ENCODE results near the gene PDLIM4. TPM values are rescaled to one million over a fixed set of nuclear protein-coding genes. Genes with fewer than 3 reads are reported as not detected.

Gene PDLIM4
- total and polyA plus RNA-seq, 2 donors = 10.0 to 38.4 TPM

DNA sequence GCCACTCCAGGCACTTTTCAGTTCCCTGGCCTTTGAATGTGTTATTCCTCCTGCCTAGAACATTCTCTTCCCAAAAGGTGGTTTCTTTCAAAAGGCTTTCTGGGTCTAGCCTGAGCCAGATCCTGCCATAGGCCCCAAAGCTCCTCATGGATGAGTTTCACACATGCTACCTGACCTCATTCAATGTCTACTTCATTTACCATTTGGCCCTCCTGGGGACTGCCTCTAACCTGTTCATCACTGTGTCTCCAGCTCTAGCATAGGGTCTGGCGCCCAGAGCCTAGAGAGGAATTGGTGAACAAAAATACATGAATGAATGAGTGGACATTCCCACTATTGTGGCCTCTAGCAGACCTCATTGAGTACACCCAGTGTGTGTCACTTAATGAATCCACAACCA, 24.4 kb upstream of the PDLIM4 start:
- Histone ChIP-seq H3K36me3 (ENCODE audit: control insufficient read depth in 2 of 2, insufficient read depth in 2 of 2, low read length in 1 of 2) (no peaks in the 10 kb centered on the region), H3K4me3 (ENCODE audit: low read length in 2 of 2) (no peak overlapping the region), H3K4me1 (ENCODE audit: control insufficient read depth in 2 of 2, insufficient read depth in 2 of 2, low read length in 2 of 2) (no peaks in the 10 kb centered on the region), H3K27me3 (ENCODE audit: control insufficient read depth in 2 of 2, insufficient read depth in 1 of 2, low read length in 1 of 2) (peaks cover 9 to 13% of the 10 kb centered on the region in 2 donors), H3K9me3 (ENCODE audit: control insufficient read depth in 2 of 2, insufficient read depth in 1 of 2, low read length in 1 of 2) (no peaks in the 10 kb centered on the region), H3K27ac (ENCODE audit: low read depth in 1 of 2, low read length in 1 of 2) (no peak overlapping the region)
- no peak for DNase-seq (ENCODE audit: low read depth in 6 of 9, low spot score in 9 of 9)
- 92% methylated on average over 1 of the region's 1 CpG for WGBS

DNA sequence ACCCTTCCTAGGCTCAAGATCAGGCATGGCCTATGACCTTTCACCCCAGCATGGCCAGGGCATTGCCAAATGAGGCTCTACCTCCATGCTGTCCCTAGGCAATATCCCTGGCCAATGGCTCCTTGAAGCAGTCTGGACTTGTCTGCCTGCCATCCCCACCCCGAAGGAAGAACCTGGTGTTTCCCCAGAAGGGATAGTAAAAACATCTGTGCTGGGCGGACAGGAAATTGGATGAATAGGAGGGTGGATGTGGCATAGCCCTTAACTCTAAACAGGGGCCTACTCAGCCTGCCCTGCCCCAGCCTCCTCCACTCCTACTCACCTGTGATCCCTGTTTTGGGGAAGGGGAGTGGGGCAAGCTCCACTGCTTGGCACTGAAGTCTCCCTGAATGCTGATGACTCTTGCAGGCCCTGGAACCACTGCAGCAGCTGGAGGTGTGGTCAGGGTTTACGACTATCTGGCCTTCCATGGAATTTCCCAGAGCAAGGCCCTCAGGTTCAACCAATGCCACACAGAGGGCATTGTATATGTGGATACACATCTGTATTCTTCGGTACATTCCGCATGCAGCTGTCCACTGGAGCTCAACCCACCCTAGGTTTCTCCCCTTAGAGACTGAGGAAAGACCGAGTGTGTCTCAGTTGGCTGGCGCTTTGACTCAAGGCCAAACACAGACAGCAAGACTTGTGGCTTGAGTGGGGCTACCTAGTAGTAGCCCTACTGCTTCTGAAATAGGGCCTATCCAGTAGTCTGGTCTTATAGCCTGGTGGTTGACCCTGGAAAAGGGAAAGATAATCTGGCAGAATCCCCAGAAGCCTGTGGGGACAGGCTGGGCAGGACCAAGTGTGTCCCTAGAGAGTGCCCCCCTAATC, 23.4 kb upstream of the PDLIM4 start:
- no peak for DNase-seq (ENCODE audit: low read depth in 6 of 9, low spot score in 9 of 9)
- Histone ChIP-seq H3K9me3 (ENCODE audit: control insufficient read depth in 2 of 2, insufficient read depth in 1 of 2, low read length in 1 of 2) (no peaks in the 10 kb centered on the region), H3K36me3 (ENCODE audit: control insufficient read depth in 2 of 2, insufficient read depth in 2 of 2, low read length in 1 of 2) (no peaks in the 10 kb centered on the region), H3K27ac (ENCODE audit: low read depth in 1 of 2, low read length in 1 of 2) (no peak overlapping the region), H3K27me3 (ENCODE audit: control insufficient read depth in 2 of 2, insufficient read depth in 1 of 2, low read length in 1 of 2) (peaks cover 0 to 3% of the 10 kb centered on the region in 2 donors), H3K4me1 (ENCODE audit: control insufficient read depth in 2 of 2, insufficient read depth in 2 of 2, low read length in 2 of 2) (no peaks in the 10 kb centered on the region), H3K4me3 (ENCODE audit: low read length in 2 of 2) (no peak overlapping the region)
- WGBS = 95% methylated on average over 7 of the region's 7 CpGs

DNA sequence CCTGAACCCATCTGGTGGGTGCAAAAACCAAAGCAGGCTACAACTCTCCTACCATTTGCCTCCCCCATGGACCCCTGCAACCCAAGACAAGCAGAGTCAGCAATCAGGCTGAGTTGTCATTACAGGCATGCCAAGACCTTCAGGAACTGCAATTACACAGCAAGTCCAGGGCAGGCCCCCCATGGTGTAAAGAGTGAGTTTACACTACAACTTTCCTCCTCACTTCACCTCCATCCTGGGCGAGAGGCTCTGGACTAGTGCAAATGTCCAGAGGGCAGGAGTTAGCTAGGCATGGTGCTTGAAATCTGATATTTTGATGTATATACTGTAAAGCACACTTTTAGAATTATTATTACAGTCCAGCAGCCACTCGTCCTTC, 22.8 kb upstream of the PDLIM4 start:
- Histone ChIP-seq H3K36me3 (ENCODE audit: control insufficient read depth in 2 of 2, insufficient read depth in 2 of 2, low read length in 1 of 2) (no peaks in the 10 kb centered on the region), H3K27me3 (ENCODE audit: control insufficient read depth in 2 of 2, insufficient read depth in 1 of 2, low read length in 1 of 2) (no peaks in the 10 kb centered on the region), H3K9me3 (ENCODE audit: control insufficient read depth in 2 of 2, insufficient read depth in 1 of 2, low read length in 1 of 2) (no peaks in the 10 kb centered on the region), H3K4me1 (ENCODE audit: control insufficient read depth in 2 of 2, insufficient read depth in 2 of 2, low read length in 2 of 2) (no peaks in the 10 kb centered on the region), H3K4me3 (ENCODE audit: low read length in 2 of 2) (no peak overlapping the region), H3K27ac (ENCODE audit: low read depth in 1 of 2, low read length in 1 of 2) (no peak overlapping the region)
- 98% methylated on average over 2 of the region's 2 CpGs for WGBS
- DNase-seq (ENCODE audit: low read depth in 6 of 9, low spot score in 9 of 9) = no peak

DNA sequence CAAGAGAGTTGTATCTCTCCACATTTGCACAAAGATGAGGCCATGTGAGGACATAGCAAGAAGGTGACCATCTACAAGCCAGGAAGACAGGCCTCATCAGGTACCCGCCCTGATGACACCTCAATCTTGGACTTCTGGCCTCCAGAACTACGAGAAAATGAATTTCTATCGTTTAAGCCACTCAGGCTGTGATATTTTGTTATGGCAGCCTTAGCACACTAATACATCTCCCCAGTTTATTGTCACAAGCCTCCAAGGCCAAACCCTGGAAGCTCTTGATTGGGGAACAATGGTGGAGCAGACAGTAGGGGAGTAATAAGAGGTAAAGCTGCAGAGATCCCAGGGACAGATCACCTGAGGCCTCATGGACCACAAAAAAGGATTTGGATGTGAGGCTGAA, 22.2 kb upstream of the PDLIM4 start:
- H3K27me3 ChIP-seq (ENCODE audit: control insufficient read depth in 2 of 2, insufficient read depth in 1 of 2, low read length in 1 of 2) = no peaks in the 10 kb centered on the region
- 98% methylated on average over 3 of the region's 3 CpGs for WGBS
- no peaks in the 10 kb centered on the region for H3K4me1 ChIP-seq (ENCODE audit: control insufficient read depth in 2 of 2, insufficient read depth in 2 of 2, low read length in 2 of 2)
- no peaks in the 10 kb centered on the region for H3K9me3 ChIP-seq (ENCODE audit: control insufficient read depth in 2 of 2, insufficient read depth in 1 of 2, low read length in 1 of 2)
- no peak for DNase-seq (ENCODE audit: low read depth in 6 of 9, low spot score in 9 of 9)
- no peak overlapping the region for H3K27ac ChIP-seq (ENCODE audit: low read depth in 1 of 2, low read length in 1 of 2)
- no peaks in the 10 kb centered on the region for H3K36me3 ChIP-seq (ENCODE audit: control insufficient read depth in 2 of 2, insufficient read depth in 2 of 2, low read length in 1 of 2)
- H3K4me3 ChIP-seq (ENCODE audit: low read length in 2 of 2) = no peak overlapping the region

DNA sequence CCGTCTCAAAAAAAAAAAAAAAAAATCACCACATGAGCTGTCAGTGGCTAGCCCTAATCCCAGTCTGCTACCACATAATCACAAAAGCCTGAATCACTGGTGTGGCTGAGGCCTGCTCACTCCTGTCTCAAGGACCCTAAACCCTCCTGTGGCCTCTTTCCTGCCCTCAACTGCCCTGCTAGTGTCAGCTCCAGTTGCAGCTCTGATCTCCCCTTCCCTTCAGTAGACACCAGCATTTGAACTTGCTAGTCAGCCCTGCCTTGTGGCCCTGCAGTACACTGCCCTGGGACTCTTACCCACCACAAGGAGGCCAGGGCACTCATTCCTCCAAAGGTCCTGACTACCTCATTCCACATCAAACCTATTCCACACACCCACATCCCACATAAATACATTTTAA, 20.4 kb upstream of the PDLIM4 start:
- Histone ChIP-seq H3K27ac (ENCODE audit: low read depth in 1 of 2, low read length in 1 of 2) (no peak overlapping the region), H3K27me3 (ENCODE audit: control insufficient read depth in 2 of 2, insufficient read depth in 1 of 2, low read length in 1 of 2) (no peaks in the 10 kb centered on the region), H3K9me3 (ENCODE audit: control insufficient read depth in 2 of 2, insufficient read depth in 1 of 2, low read length in 1 of 2) (no peaks in the 10 kb centered on the region), H3K4me3 (ENCODE audit: low read length in 2 of 2) (no peak overlapping the region), H3K36me3 (ENCODE audit: control insufficient read depth in 2 of 2, insufficient read depth in 2 of 2, low read length in 1 of 2) (no peaks in the 10 kb centered on the region), H3K4me1 (ENCODE audit: control insufficient read depth in 2 of 2, insufficient read depth in 2 of 2, low read length in 2 of 2) (no peaks in the 10 kb centered on the region)
- no peak for DNase-seq (ENCODE audit: low read depth in 6 of 9, low spot score in 9 of 9)
- 95% methylated on average over 1 of the region's 1 CpG for whole genome bisulfite sequencing

DNA sequence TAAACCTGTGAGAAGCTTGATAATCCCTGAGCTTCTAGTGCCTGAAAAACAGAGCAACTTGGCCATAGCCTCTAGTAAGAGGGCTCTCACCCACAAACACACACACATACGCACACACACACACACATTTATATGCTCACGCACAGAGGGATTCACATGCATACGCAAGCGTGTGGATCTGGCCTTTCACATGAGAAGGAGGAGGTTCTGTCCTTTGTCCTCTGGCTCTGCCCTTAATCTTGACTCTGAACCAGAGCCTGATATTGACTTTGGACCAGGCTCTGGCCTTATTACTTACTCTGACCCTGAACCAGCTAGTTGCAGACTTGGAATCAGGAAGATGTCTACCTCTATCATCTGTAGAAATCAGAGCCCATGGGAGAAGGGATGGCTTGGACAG, 19.8 kb upstream of the PDLIM4 start:
- no peaks in the 10 kb centered on the region for H3K36me3 ChIP-seq (ENCODE audit: control insufficient read depth in 2 of 2, insufficient read depth in 2 of 2, low read length in 1 of 2)
- DNase-seq (ENCODE audit: low read depth in 6 of 9, low spot score in 9 of 9) = no peak
- no peaks in the 10 kb centered on the region for H3K9me3 ChIP-seq (ENCODE audit: control insufficient read depth in 2 of 2, insufficient read depth in 1 of 2, low read length in 1 of 2)
- 99% methylated on average over 4 of the region's 4 CpGs for WGBS
- H3K4me1 ChIP-seq (ENCODE audit: control insufficient read depth in 2 of 2, insufficient read depth in 2 of 2, low read length in 2 of 2) = no peaks in the 10 kb centered on the region
- no peaks in the 10 kb centered on the region for H3K27me3 ChIP-seq (ENCODE audit: control insufficient read depth in 2 of 2, insufficient read depth in 1 of 2, low read length in 1 of 2)
- no peak overlapping the region for H3K4me3 ChIP-seq (ENCODE audit: low read length in 2 of 2)
- H3K27ac ChIP-seq (ENCODE audit: low read depth in 1 of 2, low read length in 1 of 2) = no peak overlapping the region

DNA sequence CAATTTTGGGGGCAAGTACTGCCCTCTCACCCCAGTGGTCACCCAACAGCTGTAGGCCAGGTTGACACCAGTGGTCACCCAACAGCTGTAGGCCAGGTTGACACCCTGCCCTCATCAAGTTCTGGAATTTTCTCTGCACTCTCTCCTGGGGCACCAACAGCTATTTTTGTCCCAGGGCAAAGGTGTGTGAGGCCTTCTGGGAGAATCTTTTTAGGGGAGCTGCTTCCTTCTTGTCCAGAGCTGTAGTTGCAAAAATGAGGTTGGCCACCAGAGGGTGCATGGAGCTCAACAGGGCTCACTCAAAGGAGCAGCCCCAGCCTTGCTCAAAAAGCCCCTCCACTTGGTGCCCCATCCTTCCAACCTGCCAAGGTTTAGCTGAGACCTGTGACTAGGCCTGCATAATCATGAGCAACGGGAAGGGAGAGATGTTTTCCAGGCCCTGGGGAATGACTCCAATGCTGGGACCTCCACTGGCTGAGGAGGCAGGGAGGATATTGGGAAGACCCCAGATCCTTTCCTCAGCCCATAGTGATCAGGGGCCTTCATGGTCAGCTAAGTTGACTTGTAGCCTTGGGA, 19.2 kb upstream of the PDLIM4 start:
- WGBS = 27% methylated on average over 1 of the region's 1 CpG

DNA sequence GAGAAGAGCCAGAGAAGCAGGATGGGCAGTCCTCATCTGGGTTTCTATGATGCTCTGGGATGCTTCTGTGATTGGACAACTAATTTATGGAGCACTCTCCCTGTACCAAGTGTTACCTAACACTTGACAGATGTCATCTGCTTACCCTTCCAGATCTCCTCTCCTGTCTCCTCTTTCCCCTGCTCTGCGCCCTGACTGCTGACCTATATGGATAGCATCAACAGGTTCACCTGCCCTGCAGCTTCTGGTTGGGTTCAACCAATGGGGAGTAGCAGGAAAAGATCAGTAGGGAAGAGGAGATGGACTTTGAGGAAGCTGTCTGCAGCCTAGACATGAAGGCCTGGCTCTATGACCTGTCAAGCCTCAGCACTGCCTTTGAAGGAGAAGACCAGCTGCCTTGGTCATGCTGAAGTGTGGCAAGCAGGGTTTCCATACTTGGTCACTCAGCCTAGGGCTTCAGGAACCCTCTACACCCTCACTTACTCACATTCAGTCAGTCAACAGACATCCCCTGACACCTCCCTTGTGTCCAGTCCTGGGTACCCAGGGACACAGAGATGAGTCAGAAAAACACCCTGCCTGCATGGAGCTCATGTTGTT, 18.5 kb upstream of the PDLIM4 start:
- no peaks in the 10 kb centered on the region for H3K4me1 ChIP-seq (ENCODE audit: control insufficient read depth in 2 of 2, insufficient read depth in 2 of 2, low read length in 2 of 2)
- H3K4me3 ChIP-seq (ENCODE audit: low read length in 2 of 2) = no peak overlapping the region
- peaks cover 0 to 8% of the 10 kb centered on the region in 2 donors for H3K9me3 ChIP-seq (ENCODE audit: control insufficient read depth in 2 of 2, insufficient read depth in 1 of 2, low read length in 1 of 2)
- no peaks in the 10 kb centered on the region for H3K36me3 ChIP-seq (ENCODE audit: control insufficient read depth in 2 of 2, insufficient read depth in 2 of 2, low read length in 1 of 2)
- no peak for DNase-seq (ENCODE audit: low read depth in 6 of 9, low spot score in 9 of 9)
- H3K27ac ChIP-seq (ENCODE audit: low read depth in 1 of 2, low read length in 1 of 2) = no peak overlapping the region
- WGBS = 38% methylated on average over 1 of the region's 1 CpG
- H3K27me3 ChIP-seq (ENCODE audit: control insufficient read depth in 2 of 2, insufficient read depth in 1 of 2, low read length in 1 of 2) = no peaks in the 10 kb centered on the region

More for the DNA sequence above, 19.2 kb upstream of the PDLIM4 start:
- H3K27me3 ChIP-seq (ENCODE audit: control insufficient read depth in 2 of 2, insufficient read depth in 1 of 2, low read length in 1 of 2) = no peaks in the 10 kb centered on the region
- DNase-seq (ENCODE audit: low read depth in 6 of 9, low spot score in 9 of 9) = peak in 8 of 9 donors; percentile 35 to 75 (median 54)
- H3K9me3 ChIP-seq (ENCODE audit: control insufficient read depth in 2 of 2, insufficient read depth in 1 of 2, low read length in 1 of 2) = peaks cover 0 to under 1% of the 10 kb centered on the region in 2 donors
- H3K4me3 ChIP-seq (ENCODE audit: low read length in 2 of 2) = no peak overlapping the region
- no peaks in the 10 kb centered on the region for H3K4me1 ChIP-seq (ENCODE audit: control insufficient read depth in 2 of 2, insufficient read depth in 2 of 2, low read length in 2 of 2)
- no peak overlapping the region for H3K27ac ChIP-seq (ENCODE audit: low read depth in 1 of 2, low read length in 1 of 2)
- H3K36me3 ChIP-seq (ENCODE audit: control insufficient read depth in 2 of 2, insufficient read depth in 2 of 2, low read length in 1 of 2) = no peaks in the 10 kb centered on the region

DNA sequence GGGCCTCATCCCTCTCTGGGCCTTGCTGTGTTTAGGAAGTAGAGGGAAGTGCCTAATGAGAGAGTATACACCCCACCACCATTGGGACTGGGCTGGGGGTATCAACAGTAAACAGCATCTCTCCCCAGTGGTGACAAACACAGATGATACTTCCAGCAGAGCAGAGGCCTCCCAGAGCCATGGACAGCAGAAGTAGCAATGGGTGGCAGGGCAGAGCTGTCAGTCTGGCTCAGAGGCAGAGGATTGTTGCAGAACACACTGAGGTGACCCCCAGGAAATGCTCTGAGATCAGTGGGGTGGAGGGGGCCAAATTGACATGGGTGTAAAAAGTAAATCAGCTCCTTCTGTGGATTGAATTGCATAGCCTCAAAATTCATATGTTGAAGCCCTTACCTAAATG, 17.7 kb upstream of the PDLIM4 start:
- no peaks in the 10 kb centered on the region for H3K4me1 ChIP-seq (ENCODE audit: control insufficient read depth in 2 of 2, insufficient read depth in 2 of 2, low read length in 2 of 2)
- no peak overlapping the region for H3K4me3 ChIP-seq (ENCODE audit: low read length in 2 of 2)
- no peak overlapping the region for H3K27ac ChIP-seq (ENCODE audit: low read depth in 1 of 2, low read length in 1 of 2)
- peaks cover 0 to 8% of the 10 kb centered on the region in 2 donors for H3K9me3 ChIP-seq (ENCODE audit: control insufficient read depth in 2 of 2, insufficient read depth in 1 of 2, low read length in 1 of 2)
- no peaks in the 10 kb centered on the region for H3K36me3 ChIP-seq (ENCODE audit: control insufficient read depth in 2 of 2, insufficient read depth in 2 of 2, low read length in 1 of 2)
- DNase-seq (ENCODE audit: low read depth in 6 of 9, low spot score in 9 of 9) = no peak
- no peaks in the 10 kb centered on the region for H3K27me3 ChIP-seq (ENCODE audit: control insufficient read depth in 2 of 2, insufficient read depth in 1 of 2, low read length in 1 of 2)

Measured in thymus (tissue), 11 donors.